Lower leg skin (tissue), 3 donors: ENCODE data around the gene TM4SF18.

Experiments used
- POLR2A ChIP-seq, 2 donors: fragments of 450-650 bp; IDR thresholded peaks; one replicate each; pipeline ENCODE4 v1.6.1; 2016 to 2017; ENCODE audit warnings: antibody characterized with exemption in 2 of 2, mild to moderate bottlenecking in 1 of 2, moderate library complexity in 1 of 2
- TF ChIP-seq, protein P1 (sequence below), 3 donors: fragments of 450-650 bp; IDR thresholded peaks; one replicate each; pipeline ENCODE4 v1.5.1; 2016; ENCODE audit warnings: antibody characterized with exemption in 3 of 3, mild to moderate bottlenecking in 3 of 3, moderate library complexity in 2 of 3

DNA sequence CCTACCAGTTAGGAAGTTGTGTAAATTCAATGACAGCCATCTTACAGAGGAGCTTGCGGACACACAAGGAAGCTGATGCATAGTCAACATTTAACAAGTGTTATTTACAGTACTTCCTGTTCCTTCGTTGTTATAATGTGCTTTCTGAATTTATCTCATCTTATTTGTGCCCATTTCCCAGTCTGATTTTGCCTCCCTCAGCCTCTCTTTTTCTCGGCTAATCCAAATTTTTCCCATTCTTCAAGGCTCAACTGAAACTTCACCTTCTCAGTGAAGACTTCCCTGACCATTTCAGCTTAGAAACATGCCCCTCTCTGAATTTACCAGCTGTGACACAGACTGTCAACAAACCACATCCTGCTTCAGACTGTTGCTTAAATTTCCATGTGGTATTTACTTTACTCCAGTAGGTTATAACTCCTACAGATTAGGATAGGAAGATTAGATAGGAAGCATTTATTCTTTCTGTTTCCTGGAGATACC, 56.1 kb downstream of the TM4SF18 start:
- TF ChIP-seq, protein P1, sequence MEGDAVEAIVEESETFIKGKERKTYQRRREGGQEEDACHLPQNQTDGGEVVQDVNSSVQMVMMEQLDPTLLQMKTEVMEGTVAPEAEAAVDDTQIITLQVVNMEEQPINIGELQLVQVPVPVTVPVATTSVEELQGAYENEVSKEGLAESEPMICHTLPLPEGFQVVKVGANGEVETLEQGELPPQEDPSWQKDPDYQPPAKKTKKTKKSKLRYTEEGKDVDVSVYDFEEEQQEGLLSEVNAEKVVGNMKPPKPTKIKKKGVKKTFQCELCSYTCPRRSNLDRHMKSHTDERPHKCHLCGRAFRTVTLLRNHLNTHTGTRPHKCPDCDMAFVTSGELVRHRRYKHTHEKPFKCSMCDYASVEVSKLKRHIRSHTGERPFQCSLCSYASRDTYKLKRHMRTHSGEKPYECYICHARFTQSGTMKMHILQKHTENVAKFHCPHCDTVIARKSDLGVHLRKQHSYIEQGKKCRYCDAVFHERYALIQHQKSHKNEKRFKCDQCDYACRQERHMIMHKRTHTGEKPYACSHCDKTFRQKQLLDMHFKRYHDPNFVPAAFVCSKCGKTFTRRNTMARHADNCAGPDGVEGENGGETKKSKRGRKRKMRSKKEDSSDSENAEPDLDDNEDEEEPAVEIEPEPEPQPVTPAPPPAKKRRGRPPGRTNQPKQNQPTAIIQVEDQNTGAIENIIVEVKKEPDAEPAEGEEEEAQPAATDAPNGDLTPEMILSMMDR (IDR thresholded peaks at IDR 0.05) = no peak
- no peak for TF ChIP-seq POLR2A (IDR thresholded peaks at IDR 0.05)
